Lower leg skin (tissue), 4 donors: ENCODE measurements around the gene TMEM63A. TPM values are rescaled to one million over a fixed set of nuclear protein-coding genes. Genes with fewer than 3 reads are reported as not detected.
A peak's percentile ranks its signal among the peaks of the same experiment; 100 is the strongest.
"Not testable (repeated sequence)": the region's sequence is repeated elsewhere in the genome, so short reads cannot be mapped to it uniquely, and the experiment has no call there.

Experiments
- DNase-seq, 2 donors: peaks; one replicate each; pipeline ENCODE4 v3.0.0-alpha.2; 2019; ENCODE audit warnings: low spot score in 2 of 2
- H3K4me3 ChIP-seq: fragments of 200-600 bp; sonication (generic); 2 replicates; pipeline ENCODE4 v1.5.1; 2017; ENCODE audit warnings: mild to moderate bottlenecking, low read depth; ENCODE audit not compliant: poor library complexity, severe bottlenecking
- CTCF ChIP-seq, 3 donors: fragments of 450-650 bp; IDR thresholded peaks; one replicate each; pipeline ENCODE4 v1.5.1; 2016; ENCODE audit warnings: antibody characterized with exemption in 3 of 3, mild to moderate bottlenecking in 3 of 3, moderate library complexity in 2 of 3
- POLR2A ChIP-seq, 2 donors: fragments of 450-650 bp; IDR thresholded peaks; one replicate each; pipeline ENCODE4 v1.6.1; 2016 to 2017; ENCODE audit warnings: antibody characterized with exemption in 2 of 2, mild to moderate bottlenecking in 1 of 2, moderate library complexity in 1 of 2
- WGBS, 2 donors: methylation state at CpG; one replicate each; pipeline ENCODE4 v1.1.5; 2018; 5-methylcytosine and 5-hydroxymethylcytosine counted together
- intact Hi-C: fragments of 100-400 bp; cut with DNase I; formaldehyde crosslinking; loops from one replicate; pipeline ENCODE4 v1.15.0; 2023; ENCODE audit warnings: low total_unique reads
- total RNA-seq, 4 donors: library from RNA; depleted of rRNA; stranded (reverse); fragments of >200 nt; gene quantifications; one replicate each; pipeline ENCODE4 v1.1.0, GENCODE V29; 2016

Gene TMEM63A
- total RNA-seq: 10 to 100 TPM; 29.1 to 49.1 (median 42.9) TPM

DNA sequence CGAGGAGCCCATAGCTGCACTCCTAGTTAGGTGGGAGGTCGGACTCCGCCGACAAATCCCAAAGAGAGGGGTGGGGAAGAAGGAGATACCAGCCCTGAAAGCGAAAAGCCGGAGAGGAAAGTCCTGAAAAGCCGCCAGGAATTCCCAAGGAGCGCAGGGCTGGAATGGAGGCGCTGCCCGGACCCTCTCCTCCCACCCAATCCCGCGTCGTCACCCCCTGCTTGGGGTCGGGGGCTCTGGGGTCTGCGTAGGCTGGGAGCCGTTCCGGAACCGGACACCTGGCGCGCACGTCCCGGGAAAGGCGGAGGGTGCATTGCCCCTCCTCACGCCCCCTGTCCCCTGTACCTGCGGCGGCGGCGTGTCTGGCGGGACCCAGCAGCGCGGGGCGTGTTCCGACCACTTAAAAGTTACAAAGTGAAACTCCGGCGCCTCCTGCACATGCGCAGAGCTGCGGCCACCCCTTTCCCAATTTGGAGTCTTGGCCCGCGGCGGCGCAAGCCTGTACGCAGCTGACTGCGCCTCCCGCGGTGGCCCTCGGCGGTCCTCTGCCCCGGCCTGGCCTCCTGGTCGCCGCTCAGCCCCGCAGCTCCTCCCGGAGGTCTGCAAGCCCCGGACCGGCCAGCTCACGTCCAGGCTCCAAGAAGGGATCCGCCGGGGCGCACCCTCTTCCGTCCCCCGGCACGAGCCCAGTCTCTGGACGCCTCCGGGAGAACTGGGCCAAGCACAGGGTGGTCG is at the start of gene TMEM63A:
TSS of gene TMEM63A (minus strand) at position 422 of the 735 bp plus-strand sequence. CDS start 4,800 bp downstream, outside the sequence.
- DNase-seq: peak; percentile 90 to 98
- intact Hi-C loops: no loop called here
- WGBS, 2 donors: 0% methylated on average over 28 to 42 of the region's 64 CpGs
- H3K4me3 ChIP-seq: peak within 1 kb of the TSS; percentile 98
- no peak for TF ChIP-seq POLR2A (IDR thresholded peaks at IDR 0.05)
- TF ChIP-seq CTCF (IDR thresholded peaks at IDR 0.05): no peak

DNA sequence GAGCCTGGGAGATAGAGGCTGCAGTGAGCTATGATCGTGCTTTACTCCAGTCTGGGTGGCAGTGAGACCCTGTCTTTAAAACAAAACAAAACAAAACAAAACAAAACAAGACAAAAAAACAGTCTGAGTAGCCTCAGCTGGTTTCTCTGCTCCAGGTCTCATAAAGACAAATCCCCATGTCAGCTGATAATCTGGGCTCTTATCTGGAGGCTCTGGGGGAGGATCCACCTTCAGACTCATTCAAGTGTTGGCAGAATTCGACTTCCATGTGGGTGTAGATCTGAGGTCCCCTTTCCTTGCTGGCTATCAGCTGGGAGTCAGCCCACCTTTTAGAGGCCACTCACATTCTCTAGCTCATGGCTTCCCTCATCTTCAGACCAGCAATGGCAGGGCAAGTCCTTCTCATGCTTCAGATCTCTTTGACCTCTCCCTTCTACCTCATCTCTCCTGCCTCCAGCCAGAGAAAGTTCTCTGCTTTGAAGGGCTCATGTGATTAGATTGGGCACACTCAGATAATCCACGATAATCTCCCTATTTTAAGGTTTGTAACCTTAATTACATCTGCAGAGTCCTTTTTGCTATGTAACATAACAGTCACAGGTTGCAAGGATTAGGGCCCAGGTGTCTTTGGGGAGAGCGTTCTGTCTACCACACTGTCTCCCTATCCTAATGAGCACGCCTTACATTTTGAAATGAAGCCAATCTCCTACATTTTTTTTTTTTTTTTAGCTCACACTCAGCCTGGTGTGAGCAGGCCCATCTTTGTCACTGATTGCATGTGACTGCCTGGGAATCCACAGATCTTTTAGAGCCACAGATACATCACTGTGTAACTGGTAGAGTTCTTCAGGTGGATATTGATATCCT is 49.3 kb upstream of the TMEM63A start:
- WGBS, 2 donors: 84 to 87% methylated on average over 5 of the region's 5 CpGs
- intact Hi-C loops: no loop called here
- DNase-seq: no peak
- no peak for TF ChIP-seq POLR2A (IDR thresholded peaks at IDR 0.05)
- no peak for TF ChIP-seq CTCF (IDR thresholded peaks at IDR 0.05)
- H3K4me3 ChIP-seq: no peak overlapping the region

DNA sequence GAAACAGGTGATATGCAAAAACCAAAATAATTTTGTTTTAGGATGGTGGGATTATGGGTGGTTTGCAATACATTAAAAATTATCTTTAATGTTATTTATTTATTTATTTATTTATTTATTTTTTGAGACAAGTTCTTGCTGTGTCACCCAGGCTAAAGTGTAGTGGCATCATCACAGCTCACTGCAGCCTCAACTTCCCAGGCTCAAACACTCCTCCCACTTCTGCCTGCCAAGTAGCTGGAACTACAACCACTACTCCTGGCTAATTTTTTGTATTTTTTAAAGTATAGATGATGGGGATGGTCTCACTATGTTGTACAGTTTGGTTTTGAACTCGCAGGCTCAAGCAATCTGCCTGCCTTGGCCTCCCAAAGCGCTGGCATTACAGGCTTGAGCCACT is 48.4 kb upstream of the TMEM63A start:
- WGBS, 2 donors: 96 to 98% methylated on average over 2 of the region's 2 CpGs
- TF ChIP-seq CTCF (IDR thresholded peaks at IDR 0.05) (no peak), POLR2A (IDR thresholded peaks at IDR 0.05) (no peak)
- H3K4me3 ChIP-seq: no peak overlapping the region
- intact Hi-C loops: no loop called here
- DNase-seq: no peak

DNA sequence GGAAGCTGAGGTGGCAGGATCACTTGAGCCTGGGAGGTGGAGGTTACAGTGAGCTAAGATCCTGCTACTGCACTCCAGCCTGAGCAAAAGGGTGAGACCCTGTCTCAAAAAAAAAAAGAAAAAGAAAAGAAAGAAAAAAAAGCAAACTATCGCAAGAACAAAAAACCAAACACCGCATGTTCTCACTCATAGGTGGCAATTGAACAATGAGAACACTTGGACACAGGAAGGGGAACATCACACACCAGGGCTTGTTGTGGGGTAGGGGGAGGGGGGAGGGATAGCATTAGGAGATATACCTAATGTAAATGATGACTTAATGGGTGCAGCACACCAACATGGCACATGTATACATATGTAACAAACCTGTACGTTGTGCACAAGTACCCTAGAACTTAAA is 47.3 kb upstream of the TMEM63A start:
- intact Hi-C loops, DNase-seq, H3K4me3 ChIP-seq: not testable (repeated sequence)
- 89 to 93% methylated on average over 3 of the region's 3 CpGs for WGBS, 2 donors

GRCh38 chr1:225928186-225929175 is 46.3 kb upstream of the TMEM63A start:
- intact Hi-C loops: no loop called here
- DNase-seq: no peak
- no peak overlapping the region for H3K4me3 ChIP-seq
- no peak for TF ChIP-seq CTCF (IDR thresholded peaks at IDR 0.05)
- no peak for TF ChIP-seq POLR2A (IDR thresholded peaks at IDR 0.05)
- 80 to 82% methylated on average over 14 of the region's 14 CpGs for WGBS, 2 donors
